GM21529 (cell line): Measurements from ENCODE around the gene GSTM2.
"Not testable (repeated sequence)": the region's sequence is repeated elsewhere in the genome, so short reads cannot be mapped to it uniquely, and the experiment has no call there.

Source experiments
- ATAC-seq: cut with Tn5 transposase; IDR thresholded peaks from one replicate; pipeline ENCODE4 v1.9.1; 2021; ENCODE audit not compliant: unreplicated experiment

Gene GSTM2

DNA sequence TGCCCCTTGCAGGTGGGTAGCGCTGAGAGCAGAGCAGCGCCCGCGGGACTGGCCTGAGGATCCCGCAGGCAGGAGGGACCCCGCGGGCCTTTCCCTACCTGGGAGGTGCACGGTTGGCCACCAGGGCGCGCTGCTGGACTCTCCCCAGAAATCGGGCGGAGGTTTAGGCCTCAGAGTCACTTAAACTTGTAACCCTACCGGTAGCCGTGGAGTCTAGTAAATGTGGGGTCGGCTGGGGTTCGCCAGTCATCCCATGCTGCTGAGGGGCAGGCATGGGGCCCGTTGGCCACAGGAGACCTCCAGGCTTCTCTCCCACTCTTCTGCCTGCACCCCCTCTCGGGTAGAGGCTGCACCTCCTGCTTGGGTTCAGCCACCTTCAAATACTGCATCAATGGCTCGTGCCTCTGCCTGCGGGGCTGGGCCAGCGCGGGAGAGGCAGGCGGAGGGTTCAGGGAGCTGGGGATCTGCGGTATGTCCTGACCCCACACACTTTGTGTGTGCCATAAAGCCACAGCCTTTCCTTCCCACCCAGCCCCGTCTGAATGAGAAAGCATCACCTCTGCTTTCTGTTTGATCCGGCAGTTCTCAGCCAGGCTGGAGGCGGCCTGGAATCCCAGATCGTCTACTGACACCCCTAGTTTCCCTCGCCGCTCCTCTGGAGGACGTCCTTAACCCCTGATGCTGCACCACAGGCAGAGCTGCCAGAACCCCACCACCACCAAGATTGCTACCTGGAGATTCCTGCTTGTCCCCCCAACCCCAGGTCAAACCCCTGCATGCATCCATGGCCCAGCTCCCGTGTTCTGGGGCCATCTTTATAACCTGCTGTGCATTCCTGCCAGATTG lies 24.2 kb upstream of the GSTM2 start:
- ATAC-seq: peak; percentile 81

DNA sequence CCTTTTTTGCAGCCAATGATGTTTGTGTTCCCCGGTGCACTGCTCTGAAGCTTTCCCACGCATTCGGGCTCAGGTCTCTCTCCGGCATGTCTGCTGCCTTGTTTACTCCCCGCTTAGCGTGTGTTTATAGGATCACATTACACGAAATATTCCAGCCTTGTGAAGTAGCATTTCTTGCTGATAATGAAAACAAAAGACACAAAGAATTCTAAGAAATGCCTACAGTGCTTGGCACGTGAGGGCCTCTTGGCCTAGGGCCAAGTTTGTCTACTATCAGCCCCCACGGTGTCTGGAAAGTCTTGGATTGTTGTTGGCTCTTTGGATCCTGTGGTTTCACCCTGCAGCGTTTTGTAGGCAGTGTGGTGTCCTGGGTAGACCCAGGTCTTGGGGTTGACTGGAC lies 23.2 kb upstream of the GSTM2 start:
- no peak for ATAC-seq

DNA sequence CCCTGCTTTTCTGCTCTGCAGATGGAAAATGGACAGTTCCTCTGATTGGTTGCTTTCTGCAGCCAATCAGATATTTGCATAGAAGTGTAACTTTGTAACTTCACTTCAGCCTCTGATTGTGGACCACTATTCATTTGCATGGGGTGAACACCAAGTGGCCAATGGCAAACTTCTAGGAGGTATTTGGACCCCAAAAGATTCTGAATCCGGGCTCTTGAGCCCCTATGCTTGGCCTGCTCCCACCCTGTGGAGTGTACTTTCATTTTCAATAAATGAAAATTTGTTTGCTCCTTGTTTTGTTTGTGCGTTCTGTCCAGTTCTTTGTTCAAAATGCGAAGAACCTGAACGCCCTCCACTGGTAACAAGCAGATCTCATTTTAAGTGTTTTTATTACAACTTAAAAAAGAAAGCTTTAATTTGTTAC lies 18.4 kb upstream of the GSTM2 start:
- no peak for ATAC-seq

DNA sequence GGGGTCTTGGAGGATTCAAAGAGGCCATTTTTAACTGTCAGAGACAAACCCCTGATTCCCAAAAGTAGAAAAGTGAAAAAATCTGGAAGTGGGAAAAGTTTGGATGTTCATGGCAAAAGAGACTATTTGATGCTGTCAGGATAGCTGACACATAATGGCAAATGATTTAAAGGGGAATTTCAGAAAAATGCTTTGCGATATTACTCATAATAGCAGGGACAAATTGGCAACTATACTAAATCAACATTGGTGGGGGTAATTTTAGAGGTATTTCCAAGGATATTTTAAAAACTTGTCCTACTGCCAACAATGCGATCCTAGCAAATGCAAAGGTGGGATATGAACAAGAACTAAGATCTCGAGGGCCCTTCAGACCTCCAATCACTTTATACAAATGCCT lies 17.2 kb upstream of the GSTM2 start:
- no peak for ATAC-seq

DNA sequence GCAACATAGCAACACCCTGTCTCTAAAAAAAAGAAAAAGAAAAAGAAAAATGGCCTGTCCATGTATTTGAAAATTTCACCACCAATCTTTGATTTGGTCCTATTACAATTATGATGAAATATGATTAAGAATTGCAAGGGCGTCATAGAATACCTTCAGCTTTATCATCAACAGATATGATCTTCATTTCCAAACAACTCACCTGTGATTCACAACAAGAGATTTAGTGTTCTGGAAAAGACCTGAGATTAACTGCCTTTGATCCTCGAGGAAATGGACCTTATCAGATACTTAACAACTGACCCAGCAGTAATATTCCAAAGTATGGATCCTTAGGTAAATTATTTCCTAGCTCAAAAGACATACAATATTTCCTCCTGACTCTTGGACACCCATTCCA lies 15.5 kb upstream of the GSTM2 start:
- ATAC-seq: no peak

DNA sequence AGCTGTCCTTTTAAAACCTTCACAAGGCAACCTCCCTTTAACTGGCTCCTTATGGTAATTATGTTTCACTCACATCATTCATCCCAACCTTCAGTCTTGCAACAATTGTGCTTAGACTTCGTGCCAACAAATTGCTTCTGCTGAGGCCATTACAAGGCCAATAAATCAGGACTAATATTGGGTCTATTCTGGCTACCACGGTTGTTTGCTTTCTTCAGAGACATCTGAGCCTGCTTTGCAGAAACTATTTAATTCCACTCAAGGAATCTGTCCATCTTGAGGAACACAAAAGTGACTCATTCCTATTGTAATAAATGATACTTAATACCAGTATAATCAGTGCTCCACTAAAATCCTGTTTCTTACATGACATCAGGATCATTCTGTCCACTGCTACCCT lies 14.6 kb upstream of the GSTM2 start:
- ATAC-seq: no peak

DNA sequence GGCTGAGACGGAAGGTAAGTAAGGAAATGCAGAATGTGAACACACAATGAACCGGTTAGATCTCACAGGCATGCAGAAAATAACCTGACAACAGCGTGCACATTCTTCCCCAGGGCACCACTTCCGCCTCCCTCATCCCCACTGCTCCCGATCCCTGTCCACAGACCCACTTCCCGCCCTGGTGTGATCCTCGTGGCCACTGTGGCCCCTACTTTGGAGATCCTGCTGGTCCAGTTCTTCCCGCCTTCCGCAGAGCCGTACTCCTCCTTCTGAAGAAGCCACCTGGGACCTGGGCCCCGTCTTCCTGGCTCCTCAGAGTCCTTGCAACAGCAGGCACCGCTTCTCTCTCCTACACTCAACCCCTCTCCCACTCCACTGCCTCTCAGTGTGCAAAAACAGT lies 13.3 kb upstream of the GSTM2 start:
- ATAC-seq: no peak

DNA sequence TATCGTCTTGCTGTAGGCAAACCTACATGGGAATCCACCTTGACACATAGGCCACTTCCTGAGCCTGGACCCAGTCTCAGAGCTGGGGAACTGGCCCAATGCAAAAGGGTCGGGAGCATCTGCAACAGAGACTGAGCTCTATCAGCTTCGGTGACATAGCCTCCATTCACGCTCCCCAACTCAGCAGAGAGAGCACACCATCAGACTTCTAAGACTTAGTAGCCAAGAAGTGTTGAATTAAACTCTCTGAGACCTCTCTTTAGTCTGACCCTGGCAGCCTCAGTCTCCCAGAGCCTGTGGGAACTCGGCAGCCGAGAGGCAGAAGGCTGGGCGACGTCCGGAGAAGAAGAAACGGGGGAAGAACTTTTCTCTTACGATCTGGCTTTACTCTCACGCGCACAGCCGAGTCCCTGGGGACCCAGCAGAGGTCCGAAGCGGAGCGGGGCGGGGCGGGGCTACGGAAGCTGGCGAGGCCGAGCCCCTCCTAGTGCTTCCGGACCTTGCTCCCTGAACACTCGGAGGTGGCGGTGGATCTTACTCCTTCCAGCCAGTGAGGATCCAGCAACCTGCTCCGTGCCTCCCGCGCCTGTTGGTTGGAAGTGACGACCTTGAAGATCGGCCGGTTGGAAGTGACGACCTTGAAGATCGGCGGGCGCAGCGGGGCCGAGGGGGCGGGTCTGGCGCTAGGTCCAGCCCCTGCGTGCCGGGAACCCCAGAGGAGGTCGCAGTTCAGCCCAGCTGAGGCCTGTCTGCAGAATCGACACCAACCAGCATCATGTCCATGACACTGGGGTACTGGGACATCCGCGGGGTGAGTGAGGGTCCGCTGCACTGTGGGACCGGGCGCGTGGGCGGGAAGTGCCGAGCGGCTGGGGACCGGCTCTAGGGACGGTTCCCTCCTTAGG lies 12.0 kb upstream of the GSTM2 start, which contains the start of gene GSTM4:
TSS of gene GSTM4 (plus strand) at position 485 of the 905 bp plus-strand sequence. CDS start at position 776, 291 bp downstream.
- peak; percentile 87 for ATAC-seq

DNA sequence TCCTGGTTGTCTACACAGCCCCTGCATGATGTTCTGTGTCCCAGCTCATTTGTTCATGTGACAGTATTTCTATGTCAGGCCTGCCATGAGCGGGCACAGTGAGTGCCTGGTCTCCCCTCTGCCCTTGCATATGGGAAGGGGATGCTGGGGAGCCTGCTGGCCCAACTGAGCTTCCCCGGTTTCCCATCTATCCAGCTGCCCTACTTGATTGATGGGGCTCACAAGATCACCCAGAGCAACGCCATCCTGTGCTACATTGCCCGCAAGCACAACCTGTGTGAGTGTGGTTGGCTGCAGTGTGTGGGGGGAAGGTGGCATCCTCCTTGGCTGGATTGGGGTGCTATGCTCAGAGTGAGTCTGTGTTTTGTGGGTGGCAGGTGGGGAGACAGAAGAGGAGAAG lies 10.5 kb upstream of the GSTM2 start:
- no peak for ATAC-seq

DNA sequence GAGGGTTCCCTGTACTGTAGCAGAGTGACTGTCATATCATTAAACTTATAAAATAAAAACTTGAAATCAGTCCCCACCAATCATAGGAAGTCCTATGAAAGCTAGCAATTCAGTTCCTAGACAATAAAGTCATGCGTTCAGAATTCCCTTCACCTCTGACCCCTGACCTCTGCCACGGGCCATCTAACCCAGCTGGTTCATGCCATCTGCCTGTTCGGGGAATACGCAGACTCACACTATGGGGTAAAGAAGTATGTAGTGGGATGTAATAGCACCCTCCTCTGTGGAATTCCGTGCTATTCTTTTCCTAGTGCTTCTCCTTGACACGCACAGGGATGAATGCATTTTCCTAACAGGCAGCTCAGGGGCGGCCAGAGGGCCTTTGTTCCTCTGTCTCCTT lies 9.9 kb upstream of the GSTM2 start:
- no peak for ATAC-seq

DNA sequence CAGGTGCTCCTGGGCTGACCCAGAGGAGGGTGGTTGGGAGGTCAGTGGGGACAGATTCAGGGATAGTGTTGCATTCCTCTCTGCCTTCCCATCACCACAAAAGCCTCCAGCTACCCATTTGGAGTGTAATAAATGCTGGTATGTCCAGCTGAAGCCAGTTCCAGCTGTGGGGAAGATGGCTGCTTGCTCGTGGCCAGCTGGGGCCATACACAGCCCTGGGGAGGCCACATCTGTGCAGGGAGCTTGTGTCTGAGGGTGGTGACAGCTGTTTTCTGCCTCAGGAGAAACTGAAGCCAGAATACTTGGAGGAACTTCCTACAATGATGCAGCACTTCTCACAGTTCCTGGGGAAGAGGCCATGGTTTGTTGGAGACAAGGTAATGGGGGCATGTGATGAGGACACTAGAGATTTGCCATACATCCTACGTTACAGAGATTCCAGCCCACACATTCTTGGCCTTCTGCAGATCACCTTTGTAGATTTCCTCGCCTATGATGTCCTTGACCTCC lies 9.3 kb upstream of the GSTM2 start:
- ATAC-seq: no peak

DNA sequence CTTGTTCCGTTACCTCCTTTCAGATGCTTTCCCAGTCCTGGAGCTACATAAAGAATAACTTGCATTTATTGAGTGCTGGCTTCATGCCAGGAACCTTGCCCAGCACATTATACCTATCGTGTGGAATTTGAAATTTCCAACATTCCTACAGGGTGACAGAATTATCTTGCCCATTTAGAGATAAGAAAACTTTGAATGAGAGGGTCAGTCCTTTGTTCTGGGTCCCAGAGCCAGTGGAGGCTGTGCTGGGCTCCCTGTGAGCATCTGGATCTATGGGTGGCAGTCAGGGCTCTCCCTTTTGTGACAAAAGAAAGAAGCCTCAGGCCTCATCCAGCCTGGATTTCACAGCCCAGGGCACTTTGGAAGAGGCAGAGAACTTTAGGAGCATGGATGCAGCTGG lies 8.7 kb upstream of the GSTM2 start:
- no peak for ATAC-seq

DNA sequence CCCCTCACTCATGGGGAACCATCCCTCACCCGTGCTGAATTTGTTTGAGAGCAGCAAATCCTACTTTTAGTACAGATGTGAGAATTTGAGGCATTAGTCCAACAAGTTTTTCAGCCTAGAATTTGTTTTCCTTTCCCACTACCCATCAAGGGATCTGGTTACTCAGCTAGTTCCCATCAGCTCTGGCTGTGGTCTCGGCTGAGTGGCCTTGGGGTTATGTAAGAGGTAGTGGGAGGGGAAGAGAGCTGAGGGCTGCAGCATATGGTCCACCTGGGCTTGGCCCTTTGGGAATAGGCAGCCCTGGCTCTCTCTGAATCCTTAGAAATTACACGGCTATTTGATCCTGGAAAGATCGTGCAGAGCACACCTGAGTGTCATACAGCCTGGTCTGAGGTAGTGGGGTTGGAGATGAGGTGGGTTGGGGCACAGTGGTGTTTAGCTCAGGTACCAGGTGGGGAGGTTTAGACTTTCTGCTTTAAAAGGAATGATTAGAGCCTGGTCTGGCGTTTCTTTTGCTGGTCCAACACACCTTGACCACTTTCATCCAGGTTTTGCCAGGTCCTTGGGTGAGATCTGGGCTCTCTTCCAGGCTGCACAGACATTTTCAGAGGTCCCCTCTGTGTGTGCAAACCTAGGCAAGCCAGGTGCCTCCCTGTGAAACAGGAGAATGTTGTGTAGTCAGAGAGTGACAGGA lies 7.7 kb upstream of the GSTM2 start:
- no peak for ATAC-seq

DNA sequence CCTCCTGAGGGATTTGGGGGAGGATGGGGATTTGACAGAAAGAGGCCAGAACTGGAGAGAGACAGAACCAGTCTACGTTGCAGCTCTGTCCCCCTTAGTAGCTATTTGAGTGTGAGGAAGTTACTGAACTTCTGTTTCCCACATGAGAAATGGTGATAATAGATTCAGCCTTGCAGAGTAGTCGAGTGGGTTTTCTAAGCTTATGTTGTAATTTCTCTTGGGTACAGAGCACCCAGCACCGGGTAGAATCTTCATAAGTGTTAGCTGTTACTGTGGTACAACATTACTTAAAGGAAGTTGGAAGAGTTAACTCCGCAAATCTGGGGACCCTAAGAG lies 7.2 kb upstream of the GSTM2 start:
- not testable (repeated sequence) for ATAC-seq

DNA sequence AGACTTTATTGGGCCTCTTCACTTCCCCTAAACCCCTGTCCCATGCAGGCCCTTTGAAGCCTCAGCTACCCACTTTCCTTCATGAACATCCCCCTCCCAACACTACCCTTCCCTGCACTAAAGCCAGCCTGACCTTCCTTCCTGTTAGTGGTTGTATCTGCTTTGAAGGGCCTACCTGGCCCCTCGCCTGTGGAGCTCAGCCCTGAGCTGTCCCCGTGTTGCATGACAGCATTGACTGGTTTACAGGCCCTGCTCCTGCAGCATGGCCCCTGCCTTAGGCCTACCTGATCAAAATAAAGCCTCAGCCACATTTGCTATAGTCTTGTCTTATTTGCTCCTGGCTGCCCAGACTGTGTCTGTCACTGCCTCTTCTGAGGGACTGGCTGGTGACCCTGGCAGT lies 6.5 kb upstream of the GSTM2 start:
- ATAC-seq: no peak

DNA sequence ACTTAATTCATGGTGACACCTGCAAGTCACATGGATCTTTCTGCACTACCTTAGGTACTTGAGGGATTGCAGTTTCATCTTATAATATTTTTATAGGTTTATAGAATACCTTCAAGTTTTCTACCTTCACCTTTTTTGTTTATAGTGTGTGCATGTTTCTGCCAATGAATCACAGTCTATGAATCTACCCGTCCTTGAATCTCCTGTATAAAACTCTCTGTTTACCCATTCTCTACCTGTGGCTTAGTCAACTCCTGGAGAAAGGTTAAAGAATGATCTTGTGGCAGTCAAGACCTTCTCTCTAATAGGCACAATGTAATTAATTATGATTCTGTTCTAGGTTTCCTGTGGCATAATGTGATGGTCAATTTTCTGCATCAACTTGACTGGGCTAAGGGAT lies 3.2 kb upstream of the GSTM2 start:
- no peak for ATAC-seq

DNA sequence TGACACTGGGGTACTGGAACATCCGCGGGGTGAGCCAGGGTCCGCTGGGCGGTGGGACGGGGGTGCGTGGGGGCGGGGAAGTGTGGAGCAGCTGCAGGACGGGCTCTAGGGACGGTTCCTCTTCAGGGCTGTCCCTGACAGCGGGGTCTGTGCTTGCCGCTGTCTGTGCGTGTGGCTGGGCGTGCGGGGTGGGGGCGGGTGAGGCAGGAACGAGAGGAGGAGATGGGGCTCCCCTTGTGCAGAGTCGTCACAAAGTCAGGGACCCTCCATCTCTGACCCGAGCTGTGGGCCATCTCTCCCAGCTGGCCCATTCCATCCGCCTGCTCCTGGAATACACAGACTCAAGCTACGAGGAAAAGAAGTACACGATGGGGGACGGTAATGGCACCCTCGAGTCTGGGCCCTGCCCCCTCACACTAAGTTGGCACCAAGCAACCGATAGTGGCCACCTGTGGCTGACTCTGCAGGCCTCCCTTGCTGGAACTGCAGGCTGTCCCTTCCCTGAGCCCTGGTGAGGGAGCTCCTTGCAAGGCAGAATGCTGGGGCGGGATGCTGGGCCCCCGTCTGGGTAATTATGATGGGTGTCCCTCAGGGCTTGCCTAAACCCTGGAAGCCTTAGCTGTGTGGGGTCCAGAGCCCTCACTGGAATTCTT lies 392 bp downstream of the GSTM2 start:
- no peak for ATAC-seq

DNA sequence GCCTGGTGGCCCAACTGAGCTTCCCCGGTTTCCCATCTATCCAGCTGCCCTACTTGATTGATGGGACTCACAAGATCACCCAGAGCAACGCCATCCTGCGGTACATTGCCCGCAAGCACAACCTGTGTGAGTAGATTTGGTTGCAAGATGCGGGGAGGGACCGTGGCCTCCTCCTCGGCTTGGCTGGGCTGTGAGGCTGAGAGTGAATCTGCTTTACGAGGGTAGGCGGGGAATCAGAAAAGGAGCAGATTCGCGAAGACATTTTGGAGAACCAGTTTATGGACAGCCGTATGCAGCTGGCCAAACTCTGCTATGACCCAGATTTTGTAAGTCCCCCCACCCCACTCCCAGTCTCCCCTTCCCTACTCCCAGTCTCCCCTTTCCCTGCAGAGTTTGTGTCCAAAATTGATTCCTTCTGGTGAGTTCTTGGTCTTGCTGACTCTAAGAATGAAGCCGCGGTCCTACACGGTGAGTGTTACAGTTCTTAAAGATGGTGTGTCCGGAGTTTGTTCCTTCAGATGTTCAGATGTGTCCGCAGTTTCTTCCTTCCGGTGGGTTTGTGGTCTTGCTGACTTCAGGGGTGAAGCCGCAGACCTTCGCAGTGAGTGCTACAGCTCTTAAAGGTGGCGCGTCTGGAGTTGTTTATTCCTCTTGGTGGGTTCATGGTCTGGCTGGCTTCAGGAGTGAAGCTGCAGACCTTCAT lies 1.5 kb downstream of the GSTM2 start:
- no peak for ATAC-seq

DNA sequence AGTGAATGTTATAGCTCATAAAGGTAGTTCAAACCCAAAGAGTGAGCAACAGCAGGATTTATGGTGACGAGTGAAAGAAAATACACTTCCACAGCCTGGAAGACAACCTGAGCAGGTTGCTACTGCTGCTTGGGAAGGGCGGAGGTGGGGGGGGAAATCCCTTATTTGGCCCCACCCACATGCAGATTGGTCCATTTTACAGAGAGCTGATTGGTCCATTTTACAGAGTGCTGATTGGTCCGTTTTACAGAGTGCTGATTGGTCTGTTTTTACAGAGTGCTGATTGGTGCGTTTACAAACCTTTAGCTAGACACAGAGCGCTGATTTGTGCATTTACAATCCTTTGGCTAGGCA lies 2.1 kb downstream of the GSTM2 start:
- ATAC-seq: not testable (repeated sequence)

DNA sequence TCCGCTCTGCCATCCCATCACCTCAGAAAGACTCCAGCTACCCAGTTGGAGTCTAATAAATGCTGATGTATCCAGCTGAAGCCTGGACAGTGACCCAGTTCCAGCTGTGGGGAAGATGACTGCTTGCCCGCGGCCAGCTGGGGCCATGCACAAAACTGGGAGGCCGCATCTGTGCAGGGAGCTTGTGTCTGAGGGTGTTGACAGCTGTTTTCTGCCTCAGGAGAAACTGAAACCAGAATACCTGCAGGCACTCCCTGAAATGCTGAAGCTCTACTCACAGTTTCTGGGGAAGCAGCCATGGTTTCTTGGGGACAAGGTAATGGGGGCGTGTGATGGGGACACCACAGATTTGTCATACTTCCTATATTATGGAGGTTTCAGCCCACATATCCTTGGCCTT lies 3.2 kb downstream of the GSTM2 start:
- ATAC-seq: no peak
